Fibroblast of lung (primary cell): ENCODE results near the gene ERCC8. TPM values are rescaled to one million over a fixed set of nuclear protein-coding genes. Genes with fewer than 3 reads are reported as not detected.
A peak's percentile ranks its signal among the peaks of the same experiment; 100 is the strongest.

Source experiments
- DNase-seq, 2 donors: peaks; one replicate each; pipeline versions ENCODE4 v3.0.0 to v3.0.0-alpha.2; 2010; ENCODE audit warnings: low read depth in 2 of 2
- H2AFZ ChIP-seq: 2 replicates; pipeline ENCODE4 v1.5.1; 2012; ENCODE audit warnings: low read length, control low read depth, inconsistent platforms
- H3K27ac ChIP-seq: 2 replicates; pipeline ENCODE4 v1.5.1; 2011; ENCODE audit warnings: low read length, control low read depth; ENCODE audit not compliant: insufficient read depth
- H3K27me3 ChIP-seq: 2 replicates; pipeline ENCODE4 v1.5.1; 2011; ENCODE audit warnings: mild to moderate bottlenecking, low read length; ENCODE audit not compliant: control insufficient read depth, insufficient read depth
- H3K36me3 ChIP-seq: 2 replicates; pipeline ENCODE4 v1.5.1; 2011; ENCODE audit warnings: low read length; ENCODE audit not compliant: control insufficient read depth, insufficient read depth
- H3K4me1 ChIP-seq: 2 replicates; pipeline ENCODE4 v1.5.1; 2011; ENCODE audit warnings: low read length; ENCODE audit not compliant: control insufficient read depth, insufficient read depth; ENCODE audit errors: extremely low read depth
- H3K4me2 ChIP-seq: 2 replicates; pipeline ENCODE4 v1.5.1; 2011; ENCODE audit warnings: low read length, control low read depth; ENCODE audit not compliant: insufficient read depth; ENCODE audit errors: extremely low read depth
- H3K4me3 ChIP-seq, 4 experiments: fragments of 200-600 bp in 1 of 4; sonication (generic) in 1 of 4; replicated peaks in 1 of 4; 2 replicates each; pipeline ENCODE4 v1.5.1; 2011 to 2016; ENCODE audit warnings: low read length in 4 of 4, low read depth in 3 of 4, mild to moderate bottlenecking in 3 of 4, control low read depth in 2 of 4, inconsistent platforms in 1 of 4, mixed read lengths in 1 of 4; ENCODE audit not compliant: insufficient read depth in 1 of 4; ENCODE audit errors: control extremely low read depth in 1 of 4
- H3K79me2 ChIP-seq: 2 replicates; pipeline ENCODE4 v1.5.1; 2012; ENCODE audit warnings: mild to moderate bottlenecking, low read length, inconsistent platforms; ENCODE audit not compliant: control insufficient read depth, insufficient read depth
- H3K9ac ChIP-seq: 2 replicates; pipeline ENCODE4 v1.5.1; 2011; ENCODE audit warnings: mild to moderate bottlenecking, low read length, control low read depth; ENCODE audit not compliant: insufficient read depth
- H3K9me3 ChIP-seq: 2 replicates; pipeline ENCODE4 v1.5.1; 2012; ENCODE audit warnings: low read depth, low read length; ENCODE audit not compliant: control insufficient read depth, insufficient read depth
- H4K20me1 ChIP-seq: 2 replicates; pipeline ENCODE4 v1.5.1; 2011; ENCODE audit warnings: low read length; ENCODE audit not compliant: control insufficient read depth, insufficient read depth; ENCODE audit errors: extremely low read depth
- CTCF ChIP-seq, 2 donors: IDR thresholded peaks in 1 of 2; conservative IDR thresholded peaks in 1 of 2; 1 replicate in 1 of 2; 2 replicates in 1 of 2; pipeline ENCODE4 v1.5.1; 2011 to 2012; ENCODE audit warnings: low read length in 2 of 2, control low read depth in 1 of 2, inconsistent platforms in 1 of 2, low read depth in 1 of 2, mild to moderate bottlenecking in 1 of 2
- EZH2 ChIP-seq: IDR thresholded peaks from 2 replicates; pipeline ENCODE4 v1.5.1; 2012; ENCODE audit warnings: low read length, control low read depth, mild to moderate bottlenecking; ENCODE audit errors: missing control alignments
- polyA plus RNA-seq, 2 donors: library from polyadenylated mRNA; depleted of rRNA in 1 of 2; stranded (reverse) in 1 of 2; unstranded in 1 of 2; fragments of >200 nt; gene quantifications; 2 replicates each; pipeline ENCODE4 v1.2.1, GENCODE V29; 2011 to 2012; ENCODE audit warnings: missing spikeins in 1 of 2
- total RNA-seq: library from RNA; depleted of rRNA; stranded (reverse); fragments of >200 nt; gene quantifications from 2 replicates; pipeline ENCODE4 v1.2.1, GENCODE V29; 2014

Gene ERCC8
- total and polyA plus RNA-seq, 2 donors (not counting 1 experiment from before 2014, with no cell fraction given): 16.3 to 23.7 TPM

GRCh38 chr5:60843936-60844905 is 100.6 kb downstream of the ERCC8 start, which contains the start of gene ELOVL7:
Gene ELOVL7, minus strand, starts transcription at chr5:60844269. Its CDS starts 56,872 bp downstream, at chr5:60787397.
- H3K4me2 ChIP-seq: peak within 1 kb of the TSS; percentile 75
- TF ChIP-seq EZH2: no peak
- TF ChIP-seq CTCF (conservative IDR thresholded peaks at IDR 0.05 in 1 of 2, IDR thresholded peaks at IDR 0.05 in 1 of 2; ENCODE audit: low read depth in 1 of 2, low read length in 2 of 2): peak; percentile 10 to 18
- peak within 1 kb of the TSS; percentile 53 for H2AFZ ChIP-seq
- H3K9me3 ChIP-seq: no peaks in the 10 kb centered on the region
- H3K9ac ChIP-seq: peak within 1 kb of the TSS; percentile 16
- no peaks in the 10 kb centered on the region for H3K4me1 ChIP-seq
- peaks cover 37% of the 10 kb centered on the region for H3K27me3 ChIP-seq
- no peak within 1 kb of the TSS for H3K27ac ChIP-seq
- no peaks in the 10 kb centered on the region for H4K20me1 ChIP-seq
- H3K79me2 ChIP-seq: no peaks in the 10 kb centered on the region
- H3K36me3 ChIP-seq: no peaks in the 10 kb centered on the region
- peak within 1 kb of the TSS; percentile 47 to 65 (median 56) for H3K4me3 ChIP-seq
- DNase-seq: peak; percentile 28 to 42

- no peaks in the 10 kb centered on the region for H3K79me2 ChIP-seq
- no peak overlapping the region for H3K27ac ChIP-seq
- peaks cover 37% of the 10 kb centered on the region for H3K27me3 ChIP-seq
- no peaks in the 10 kb centered on the region for H3K36me3 ChIP-seq
- DNase-seq: peak in 1 of 2 donors; percentile 5
- peak; percentile 91 for TF ChIP-seq EZH2
- no peak for TF ChIP-seq CTCF (conservative IDR thresholded peaks at IDR 0.05 in 1 of 2, IDR thresholded peaks at IDR 0.05 in 1 of 2; ENCODE audit: low read depth in 1 of 2, low read length in 2 of 2)
- peak overlapping the region; percentile 16 for H3K9ac ChIP-seq
- H3K9me3 ChIP-seq: no peaks in the 10 kb centered on the region
- peak overlapping the region; percentile 75 for H3K4me2 ChIP-seq
- no peaks in the 10 kb centered on the region for H3K4me1 ChIP-seq
- no peaks in the 10 kb centered on the region for H4K20me1 ChIP-seq
- H3K4me3 ChIP-seq: peak overlapping the region; percentile 43 to 65 (median 52)
- peak overlapping the region; percentile 41 for H2AFZ ChIP-seq
Observed at GRCh38 chr5:60843386-60843935, 101.4 kb downstream of the ERCC8 start.

GRCh38 chr5:60842871-60843385 is 101.9 kb downstream of the ERCC8 start:
- Histone ChIP-seq H3K27ac (no peak overlapping the region), H3K27me3 (peaks cover 37% of the 10 kb centered on the region), H4K20me1 (no peaks in the 10 kb centered on the region), H3K79me2 (no peaks in the 10 kb centered on the region), H2AFZ (no peak overlapping the region), H3K36me3 (no peaks in the 10 kb centered on the region), H3K4me2 (no peak overlapping the region), H3K4me1 (no peaks in the 10 kb centered on the region), H3K4me3 (peak overlapping the region in 2 of 4 experiments; percentile 43 to 65), H3K9ac (no peak overlapping the region), H3K9me3 (no peaks in the 10 kb centered on the region)
- no peak for DNase-seq
- TF ChIP-seq EZH2: peak; percentile 88
- no peak for TF ChIP-seq CTCF (conservative IDR thresholded peaks at IDR 0.05 in 1 of 2, IDR thresholded peaks at IDR 0.05 in 1 of 2; ENCODE audit: low read depth in 1 of 2, low read length in 2 of 2)
